Hepatocyte (in vitro differentiated cells): ENCODE results near the gene KRTAP5-7. TPM values are rescaled to one million over a fixed set of nuclear protein-coding genes. Genes with fewer than 3 reads are reported as not detected.
A peak's percentile ranks its signal among the peaks of the same experiment; 100 is the strongest.
"Not testable (repeated sequence)": the region's sequence is repeated elsewhere in the genome, so short reads cannot be mapped to it uniquely, and the experiment has no call there.

ENCODE experiments used
- DNase-seq: peaks from one replicate; pipeline ENCODE4 v3.0.0-alpha.2; 2016; ENCODE audit warnings: low spot score
- H2AFZ ChIP-seq: fragments of 200-600 bp; sonication (generic); 2 replicates; pipeline ENCODE4 v1.6.0; 2016; ENCODE audit warnings: antibody characterized with exemption, mild to moderate bottlenecking
- H3K27ac ChIP-seq: fragments of 200-600 bp; sonication (generic); 2 replicates; pipeline ENCODE4 v1.5.1; 2016; ENCODE audit warnings: mild to moderate bottlenecking
- H3K27me3 ChIP-seq: fragments of 200-600 bp; sonication (generic); 2 replicates; pipeline ENCODE4 v1.6.1; 2016
- H3K36me3 ChIP-seq: fragments of 200-600 bp; sonication (generic); replicated peaks from 2 replicates; pipeline ENCODE4 v1.5.1; 2016; ENCODE audit warnings: low read depth; ENCODE audit not compliant: insufficient read depth
- H3K4me1 ChIP-seq: fragments of 200-600 bp; sonication (generic); 2 replicates; pipeline ENCODE4 v1.5.1; 2016; ENCODE audit warnings: mild to moderate bottlenecking, moderate library complexity; ENCODE audit not compliant: insufficient read depth
- H3K4me2 ChIP-seq: fragments of 200-600 bp; sonication (generic); 2 replicates; pipeline ENCODE4 v1.6.0; 2016
- H3K4me3 ChIP-seq: fragments of 200-600 bp; sonication (generic); 2 replicates; pipeline ENCODE4 v1.5.1; 2016; ENCODE audit warnings: mild to moderate bottlenecking
- H3K79me2 ChIP-seq: fragments of 200-600 bp; sonication (generic); 2 replicates; pipeline ENCODE4 v1.6.0; 2017; ENCODE audit warnings: mild to moderate bottlenecking
- H3K9me2 ChIP-seq: fragments of 200-600 bp; sonication (generic); replicated peaks from 2 replicates; pipeline ENCODE4 v1.6.0; 2017; ENCODE audit warnings: mild to moderate bottlenecking; ENCODE audit not compliant: insufficient read depth
- H3K9me3 ChIP-seq: fragments of 200-600 bp; sonication (generic); 2 replicates; pipeline ENCODE4 v1.5.1; 2016; ENCODE audit warnings: low read depth, mild to moderate bottlenecking
- H4K20me1 ChIP-seq: fragments of 200-600 bp; sonication (generic); 2 replicates; pipeline ENCODE4 v1.6.0; 2016; ENCODE audit warnings: mild to moderate bottlenecking; ENCODE audit not compliant: insufficient read depth, poor library complexity, severe bottlenecking
- CTCF ChIP-seq: fragments of 200-600 bp; sonication (generic); IDR thresholded peaks from 2 replicates; pipeline ENCODE4 v1.5.1; 2016; ENCODE audit warnings: antibody characterized with exemption, mild to moderate bottlenecking; ENCODE audit not compliant: poor library complexity
- EZH2 ChIP-seq: fragments of 200-600 bp; sonication (generic); IDR thresholded peaks from 2 replicates; pipeline ENCODE4 v1.6.1; 2016; ENCODE audit warnings: antibody characterized with exemption, mild to moderate bottlenecking, borderline replicate concordance
- EZH2phosphoT487 ChIP-seq: fragments of 200-600 bp; sonication (generic); IDR thresholded peaks from one replicate; pipeline ENCODE4 v1.6.1; 2018; ENCODE audit warnings: antibody characterized with exemption, mild to moderate bottlenecking, low read depth, moderate library complexity; ENCODE audit not compliant: unreplicated experiment, severe bottlenecking
- WGBS: methylation state at CpG from one replicate; pipeline ENCODE4 v1.1.6; 2016; ENCODE audit warnings: low lambda C conversion rate; ENCODE audit errors: missing lambda C conversion rate; 5-methylcytosine and 5-hydroxymethylcytosine counted together
- polyA plus RNA-seq: library from polyadenylated mRNA; unstranded; fragments of >200 nt; fragmentation: Nextera tagmentation; extraction: Ambion mirVana; gene quantifications from 2 replicates; pipeline ENCODE4 v1.2.1, GENCODE V29; 2016
- total RNA-seq: library from RNA; depleted of rRNA; stranded (reverse); fragments of >200 nt; gene quantifications from 2 replicates; pipeline ENCODE4 v1.2.3, GENCODE V29; 2014

Gene KRTAP5-7
- total and polyA plus RNA-seq, 2 experiments from 2014 or later = not detected

- Histone ChIP-seq H3K4me1 (peaks cover 10% of the 10 kb centered on the region), H3K4me2 (no peak overlapping the region), H3K9me3 (no peaks in the 10 kb centered on the region), H3K79me2 (no peaks in the 10 kb centered on the region), H3K4me3 (no peak overlapping the region), H2AFZ (no peak overlapping the region), H3K27me3 (no peaks in the 10 kb centered on the region), H3K9me2 (no peaks in the 10 kb centered on the region), H3K27ac (no peak overlapping the region), H3K36me3 (no peaks in the 10 kb centered on the region), H4K20me1 (no peaks in the 10 kb centered on the region)
- DNase-seq = no peak
- 85% methylated on average over 10 of the region's 10 CpGs for WGBS
- TF ChIP-seq EZH2 (no peak), CTCF (no peak), EZH2phosphoT487 (no peak)
Observed at GRCh38 chr11:71532036-71532610, 5.1 kb downstream of the KRTAP5-7 start.

DNA sequence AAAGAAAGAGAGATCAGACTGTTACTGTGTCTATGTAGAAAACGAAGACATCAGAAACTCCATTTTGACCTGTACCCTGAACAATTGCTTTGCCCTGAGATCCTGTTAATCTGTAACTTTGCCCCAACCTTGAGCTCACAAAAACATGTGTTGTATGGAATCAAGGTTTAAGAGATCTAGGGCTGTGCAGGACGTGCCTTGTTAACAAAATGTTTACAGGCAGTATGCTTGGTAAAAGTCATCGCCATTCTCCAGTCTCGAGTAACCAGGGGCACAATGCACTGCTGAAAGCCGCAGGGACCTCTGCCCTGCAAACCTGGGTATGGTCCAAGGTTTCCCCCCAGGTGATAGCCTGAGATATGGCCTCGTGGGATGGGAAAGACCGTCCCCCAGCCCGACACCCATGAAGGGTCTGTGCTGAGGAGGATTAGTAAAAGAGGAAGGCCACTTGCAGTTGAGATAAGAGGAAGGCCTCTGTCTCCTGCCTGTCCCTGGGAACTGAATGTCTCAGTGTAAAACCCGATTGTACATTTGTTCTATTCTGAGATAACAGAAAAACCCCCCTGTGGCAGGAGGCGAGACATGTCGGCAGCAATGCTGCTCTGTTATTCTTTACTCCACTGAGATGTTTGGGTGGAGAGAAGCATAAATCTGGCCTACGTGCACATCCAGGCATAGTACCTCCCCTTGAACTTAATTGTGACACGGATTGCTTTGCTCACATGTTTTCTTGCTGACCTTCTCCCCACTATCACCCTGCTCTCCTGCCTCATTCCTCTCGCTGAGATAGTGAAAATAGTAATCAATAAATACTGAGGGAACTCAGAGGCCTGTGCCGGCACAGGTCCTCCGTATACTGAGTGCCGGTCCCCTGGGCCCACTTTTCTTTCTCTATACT lies 7.9 kb downstream of the KRTAP5-7 start:
- Histone ChIP-seq H2AFZ (peak overlapping the region; percentile 45), H3K4me2 (peak overlapping the region; percentile 64), H3K27ac (peak overlapping the region; percentile 94)
- not testable (repeated sequence) for H3K79me2 ChIP-seq, H3K4me1 ChIP-seq, H3K9me2 ChIP-seq, H3K36me3 ChIP-seq, H3K4me3 ChIP-seq, H3K9me3 ChIP-seq, DNase-seq, H3K27me3 ChIP-seq, H4K20me1 ChIP-seq
- 36% methylated on average over 17 of the region's 17 CpGs for WGBS

DNA sequence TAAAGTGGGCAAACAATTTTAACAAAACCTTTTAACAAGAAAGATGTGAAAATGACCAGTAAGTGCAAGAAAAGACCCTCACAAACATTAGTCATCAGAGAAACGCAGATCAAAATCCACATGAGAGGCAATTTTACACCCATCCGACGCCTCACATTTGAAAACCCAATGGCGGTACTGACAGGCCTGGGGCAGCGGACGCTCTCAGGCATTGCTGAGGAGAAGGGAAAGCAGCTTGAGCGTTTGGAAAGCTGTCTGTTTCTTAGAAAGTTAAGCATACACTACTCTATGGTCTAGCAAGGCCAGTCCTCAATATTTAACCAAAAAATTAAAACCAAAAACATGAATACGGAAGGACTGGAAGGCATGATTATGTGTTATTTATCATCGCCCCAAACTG lies 8.8 kb downstream of the KRTAP5-7 start:
- TF ChIP-seq EZH2phosphoT487 = no peak
- TF ChIP-seq CTCF = no peak
- no peak for TF ChIP-seq EZH2
- H4K20me1 ChIP-seq = no peaks in the 10 kb centered on the region
- H3K4me1 ChIP-seq = peaks cover 10% of the 10 kb centered on the region
- H3K9me3 ChIP-seq = no peaks in the 10 kb centered on the region
- no peak overlapping the region for H3K4me2 ChIP-seq
- peak overlapping the region; percentile 94 for H3K27ac ChIP-seq
- peak overlapping the region; percentile 45 for H2AFZ ChIP-seq
- no peaks in the 10 kb centered on the region for H3K79me2 ChIP-seq
- no peak overlapping the region for H3K4me3 ChIP-seq
- no peaks in the 10 kb centered on the region for H3K36me3 ChIP-seq
- WGBS = 92% methylated on average over 9 of the region's 9 CpGs
- no peak for DNase-seq
- no peaks in the 10 kb centered on the region for H3K9me2 ChIP-seq
- H3K27me3 ChIP-seq = no peaks in the 10 kb centered on the region

DNA sequence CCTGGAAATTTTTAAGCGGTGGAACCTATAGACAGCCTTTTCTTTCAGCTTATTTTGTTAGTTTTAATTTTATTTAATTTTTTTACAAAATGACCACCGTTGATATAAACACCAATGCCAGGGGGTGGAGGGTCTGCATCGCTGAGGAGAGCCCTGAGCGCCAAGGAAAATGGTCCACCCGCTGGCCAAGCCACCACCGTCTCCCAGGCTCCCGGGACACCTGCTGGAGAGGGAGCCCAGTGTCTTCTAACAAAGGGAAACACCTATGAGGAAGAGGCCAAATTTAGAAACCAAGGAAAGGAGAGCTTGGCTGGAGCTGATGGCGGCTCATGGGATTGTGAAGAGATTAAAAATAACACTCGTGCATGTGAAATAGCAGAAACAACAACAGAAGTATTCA lies 10.5 kb downstream of the KRTAP5-7 start:
- H3K4me2 ChIP-seq = no peak overlapping the region
- no peaks in the 10 kb centered on the region for H3K27me3 ChIP-seq
- H3K4me3 ChIP-seq = no peak overlapping the region
- no peaks in the 10 kb centered on the region for H3K36me3 ChIP-seq
- peaks cover 10% of the 10 kb centered on the region for H3K4me1 ChIP-seq
- no peak overlapping the region for H3K27ac ChIP-seq
- DNase-seq = no peak
- H3K9me3 ChIP-seq = no peaks in the 10 kb centered on the region
- H4K20me1 ChIP-seq = no peaks in the 10 kb centered on the region
- no peak for TF ChIP-seq EZH2
- no peaks in the 10 kb centered on the region for H3K79me2 ChIP-seq
- 90% methylated on average over 9 of the region's 9 CpGs for WGBS
- no peak overlapping the region for H2AFZ ChIP-seq
- no peaks in the 10 kb centered on the region for H3K9me2 ChIP-seq

GRCh38 chr11:71537977-71538665 lies 11.1 kb downstream of the KRTAP5-7 start, which contains the start of gene KRTAP5-8:
KRTAP5-8 (plus strand) TSS chr11:71538025; CDS start chr11:71538056, 31 bp downstream.
- not testable (repeated sequence) for H3K9me3 ChIP-seq, H4K20me1 ChIP-seq, H3K79me2 ChIP-seq, DNase-seq, H2AFZ ChIP-seq, H3K4me2 ChIP-seq, H3K27me3 ChIP-seq, H3K9me2 ChIP-seq, H3K4me3 ChIP-seq, H3K36me3 ChIP-seq, H3K4me1 ChIP-seq, H3K27ac ChIP-seq
- WGBS = 100% methylated on average over 2 of the region's 4 CpGs
